IPS-20b (cell line): ENCODE data around the gene CD52.
A peak's percentile ranks its signal among the peaks of the same experiment; 100 is the strongest.
"Not testable (repeated sequence)": the region's sequence is repeated elsewhere in the genome, so short reads cannot be mapped to it uniquely, and the experiment has no call there.

Experiments
- H3K27ac ChIP-seq: one replicate; pipeline ENCODE4 v1.5.1; 2013; ENCODE audit warnings: low read length
- H3K27me3 ChIP-seq: 2 replicates; pipeline ENCODE4 v1.6.1; 2013; ENCODE audit warnings: mild to moderate bottlenecking, low read length, inconsistent platforms; ENCODE audit not compliant: insufficient read depth
- H3K36me3 ChIP-seq: 2 replicates; pipeline ENCODE4 v1.6.1; 2013; ENCODE audit warnings: low read depth, mild to moderate bottlenecking, inconsistent platforms, low read length, moderate library complexity; ENCODE audit not compliant: insufficient read depth
- H3K4me1 ChIP-seq: 2 replicates; pipeline ENCODE4 v1.6.1; 2013; ENCODE audit warnings: mild to moderate bottlenecking, control low read depth, inconsistent platforms, low read length, moderate library complexity; ENCODE audit not compliant: insufficient read depth
- H3K4me3 ChIP-seq: 2 replicates; pipeline ENCODE4 v1.5.1; 2013; ENCODE audit warnings: mild to moderate bottlenecking, low read length, inconsistent platforms
- H3K9ac ChIP-seq: 2 replicates; pipeline ENCODE4 v1.6.1; 2013; ENCODE audit warnings: low read depth, mild to moderate bottlenecking, inconsistent platforms, low read length, moderate library complexity
- H3K9me3 ChIP-seq: 2 replicates; pipeline ENCODE4 v1.6.1; 2013; ENCODE audit warnings: mild to moderate bottlenecking, low read depth, low read length, inconsistent platforms; ENCODE audit not compliant: insufficient read depth

CD52 gene

GRCh38 chr1:26286064-26286416, 31.7 kb upstream of the CD52 start:
- H3K27ac ChIP-seq: no peak overlapping the region
- no peaks in the 10 kb centered on the region for H3K36me3 ChIP-seq
- no peak overlapping the region for H3K4me3 ChIP-seq
- no peak overlapping the region for H3K9ac ChIP-seq
- H3K4me1 ChIP-seq: peaks cover 13% of the 10 kb centered on the region
- H3K27me3 ChIP-seq: no peaks in the 10 kb centered on the region
- H3K9me3 ChIP-seq: no peaks in the 10 kb centered on the region

DNA sequence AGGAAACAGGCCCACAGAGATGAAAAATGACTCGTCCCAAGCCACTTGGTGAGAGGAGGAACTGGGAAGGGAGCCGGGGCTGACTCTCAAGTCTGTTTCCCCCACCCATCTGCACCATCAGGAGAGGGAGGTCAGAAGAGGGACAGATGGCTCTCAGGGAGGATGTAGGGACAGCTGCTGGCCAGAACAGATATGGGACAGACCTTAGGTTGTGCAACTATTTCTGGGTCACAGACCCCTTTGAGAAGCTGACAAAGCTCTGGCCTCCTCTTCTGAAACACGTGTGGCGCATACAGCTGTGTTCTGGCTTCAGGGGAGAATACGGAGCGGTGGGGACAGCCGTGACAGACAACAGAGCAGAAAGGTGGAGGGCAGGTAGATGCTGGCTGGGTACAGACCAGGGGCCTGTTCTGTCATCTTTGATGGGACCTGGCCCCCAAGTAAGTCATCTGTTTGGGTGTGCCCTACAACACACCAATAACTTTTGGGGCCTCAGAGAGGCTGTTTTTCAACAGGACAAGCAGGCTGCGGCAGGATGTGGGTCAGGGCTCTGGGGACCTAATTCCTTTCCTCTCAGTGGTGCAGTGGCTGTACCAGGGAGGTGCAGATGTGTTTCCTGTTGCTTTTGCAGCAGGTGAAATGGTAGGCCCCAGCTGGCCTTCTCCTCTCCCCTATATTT, 30.6 kb upstream of the CD52 start:
- Histone ChIP-seq H3K36me3 (no peaks in the 10 kb centered on the region), H3K27ac (no peak overlapping the region), H3K9ac (no peak overlapping the region), H3K4me1 (peaks cover 9% of the 10 kb centered on the region), H3K4me3 (no peak overlapping the region), H3K9me3 (no peaks in the 10 kb centered on the region), H3K27me3 (no peaks in the 10 kb centered on the region)

DNA sequence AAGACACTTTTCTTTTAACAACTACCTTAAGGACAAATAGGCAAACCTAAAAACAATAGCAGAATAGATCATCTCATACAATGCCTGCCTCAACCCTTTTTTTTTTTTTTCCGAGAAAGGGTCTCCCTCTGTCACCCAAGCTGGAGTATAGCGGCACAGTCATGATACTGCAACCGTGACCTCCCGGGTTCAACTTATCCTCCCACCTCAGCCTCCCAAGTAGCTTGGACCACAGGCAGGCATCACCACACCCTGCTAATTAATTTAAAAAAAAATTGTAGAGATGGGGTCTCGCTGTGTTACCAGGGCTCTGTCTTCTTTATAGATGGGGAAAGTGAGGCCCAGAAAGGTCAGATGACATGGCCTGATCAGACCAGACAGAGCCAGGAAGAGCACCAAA, 29.9 kb upstream of the CD52 start:
- Histone ChIP-seq H3K9ac (no peak overlapping the region), H3K4me1 (peaks cover 9% of the 10 kb centered on the region), H3K27me3 (no peaks in the 10 kb centered on the region), H3K36me3 (no peaks in the 10 kb centered on the region), H3K9me3 (no peaks in the 10 kb centered on the region), H3K27ac (no peak overlapping the region), H3K4me3 (no peak overlapping the region)

GRCh38 chr1:26288311-26288941, 29.3 kb upstream of the CD52 start:
- peaks cover 9% of the 10 kb centered on the region for H3K4me1 ChIP-seq
- H3K9me3 ChIP-seq: no peaks in the 10 kb centered on the region
- H3K27me3 ChIP-seq: no peaks in the 10 kb centered on the region
- no peaks in the 10 kb centered on the region for H3K36me3 ChIP-seq
- H3K27ac ChIP-seq: no peak overlapping the region
- H3K4me3 ChIP-seq: no peak overlapping the region
- no peak overlapping the region for H3K9ac ChIP-seq

GRCh38 chr1:26289158-26290059, 28.3 kb upstream of the CD52 start:
- peaks cover 9% of the 10 kb centered on the region for H3K4me1 ChIP-seq
- no peaks in the 10 kb centered on the region for H3K36me3 ChIP-seq
- H3K27me3 ChIP-seq: no peaks in the 10 kb centered on the region
- no peak overlapping the region for H3K4me3 ChIP-seq
- no peak overlapping the region for H3K27ac ChIP-seq
- no peaks in the 10 kb centered on the region for H3K9me3 ChIP-seq
- H3K9ac ChIP-seq: no peak overlapping the region

DNA sequence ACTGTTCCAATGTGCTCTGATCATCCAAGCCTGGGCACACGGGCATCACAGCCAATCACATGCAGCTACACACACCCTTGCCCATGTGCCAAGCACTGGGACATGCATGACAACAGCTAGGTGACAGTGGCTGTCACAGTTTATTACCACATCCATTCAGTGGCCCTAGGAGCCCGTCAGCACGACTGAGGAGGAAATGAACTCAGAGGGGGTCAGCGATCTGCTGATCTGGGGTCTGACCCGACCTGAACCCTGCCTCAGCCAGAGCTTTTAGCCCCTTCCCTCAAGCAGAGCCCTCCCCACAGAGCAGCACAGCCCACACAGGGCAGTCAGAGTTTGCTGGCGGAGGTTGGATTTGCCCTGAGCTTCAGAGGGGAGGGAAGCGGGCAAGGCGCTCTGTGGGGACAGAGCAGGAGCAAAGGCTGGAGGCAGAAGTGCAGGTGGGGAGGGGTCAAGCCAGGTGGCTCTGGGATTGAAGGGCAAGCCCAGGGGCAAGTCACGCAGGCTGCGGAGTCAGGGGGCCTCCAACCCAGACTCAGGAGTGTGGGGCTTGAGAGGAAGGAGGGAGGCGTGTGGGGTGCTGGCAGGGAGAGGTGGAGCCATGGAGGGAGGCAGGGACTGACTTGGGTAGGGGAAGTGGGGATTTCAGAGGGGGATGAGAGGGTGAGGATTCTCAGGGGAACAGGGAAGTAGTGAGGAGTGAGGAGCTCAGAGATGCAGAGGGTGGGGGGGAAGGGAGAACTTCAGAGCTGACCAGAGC, 27.5 kb upstream of the CD52 start:
- Histone ChIP-seq H3K9ac (no peak overlapping the region), H3K27ac (no peak overlapping the region), H3K4me3 (no peak overlapping the region), H3K4me1 (peaks cover 5% of the 10 kb centered on the region; the same call in 1 of the 2 replicates), H3K9me3 (no peaks in the 10 kb centered on the region), H3K27me3 (no peaks in the 10 kb centered on the region), H3K36me3 (no peaks in the 10 kb centered on the region)

GRCh38 chr1:26290882-26291261, 26.9 kb upstream of the CD52 start:
- 0 out of 2 replicates have a peak overlapping the region, but pooled peaks have one; percentile 45 for H3K9ac ChIP-seq
- H3K27me3 ChIP-seq: no peaks in the 10 kb centered on the region
- H3K4me3 ChIP-seq: no peak overlapping the region
- no peaks in the 10 kb centered on the region for H3K9me3 ChIP-seq
- no peaks in the 10 kb centered on the region for H3K36me3 ChIP-seq
- peak overlapping the region; percentile 46 for H3K27ac ChIP-seq
- peaks cover 4% of the 10 kb centered on the region; the same call in 1 of the 2 replicates for H3K4me1 ChIP-seq

DNA sequence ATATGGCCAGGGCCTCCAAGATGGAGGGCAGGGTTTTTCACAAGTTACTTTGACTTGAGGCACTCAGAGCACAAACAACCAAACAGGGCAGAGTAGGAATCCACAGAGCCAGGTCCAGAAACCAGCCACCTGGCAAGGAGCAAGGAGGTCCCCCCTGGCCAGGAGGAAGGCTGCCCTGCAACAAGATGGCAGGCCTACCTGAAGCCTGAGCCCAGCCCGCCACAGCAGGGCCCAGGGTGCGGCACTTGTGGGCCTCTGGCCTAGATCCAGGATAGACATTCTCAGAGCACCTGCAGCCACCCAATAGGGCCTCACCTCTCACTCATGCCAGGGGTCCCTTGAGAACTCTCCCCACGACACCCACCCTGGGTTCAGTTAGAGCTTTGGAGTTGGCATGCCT, 26.3 kb upstream of the CD52 start:
- Histone ChIP-seq H3K9ac (0 out of 2 replicates have a peak overlapping the region, but pooled peaks have one; percentile 45), H3K4me1 (peaks cover 4% of the 10 kb centered on the region; the same call in 1 of the 2 replicates), H3K36me3 (no peaks in the 10 kb centered on the region), H3K4me3 (no peak overlapping the region), H3K9me3 (no peaks in the 10 kb centered on the region), H3K27me3 (no peaks in the 10 kb centered on the region), H3K27ac (peak overlapping the region; percentile 46)

- no peaks in the 10 kb centered on the region for H3K9me3 ChIP-seq
- no peaks in the 10 kb centered on the region for H3K36me3 ChIP-seq
- no peak overlapping the region for H3K4me3 ChIP-seq
- H3K27ac ChIP-seq: no peak overlapping the region
- no peaks in the 10 kb centered on the region for H3K27me3 ChIP-seq
- H3K4me1 ChIP-seq: peaks cover 4% of the 10 kb centered on the region; the same call in 1 of the 2 replicates
- H3K9ac ChIP-seq: no peak overlapping the region
Measured at GRCh38 chr1:26291939-26292338, 25.8 kb upstream of the CD52 start.

DNA sequence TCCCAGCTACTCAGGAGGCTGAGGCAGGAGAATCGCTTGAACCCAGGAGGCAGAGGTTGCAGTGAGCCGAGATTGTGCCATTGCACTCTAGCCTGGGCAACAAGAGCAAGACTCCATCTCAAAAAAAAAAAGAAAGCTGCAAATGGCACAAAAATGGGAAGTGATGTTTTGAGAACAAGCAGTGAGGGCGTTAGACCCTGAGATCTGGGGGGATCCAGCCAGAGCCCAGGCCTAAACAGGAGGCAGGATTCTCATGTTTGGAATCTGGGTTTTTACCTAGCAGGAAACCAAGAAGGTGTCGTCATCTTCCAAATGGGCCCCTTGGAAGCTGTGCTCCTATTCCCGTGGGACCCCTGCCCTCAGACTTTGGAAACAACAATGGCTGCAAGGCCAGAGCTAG, 25.0 kb upstream of the CD52 start:
- not testable (repeated sequence) for H3K4me3 ChIP-seq, H3K4me1 ChIP-seq, H3K9me3 ChIP-seq, H3K36me3 ChIP-seq, H3K9ac ChIP-seq, H3K27me3 ChIP-seq, H3K27ac ChIP-seq

GRCh38 chr1:26293911-26294463, 23.8 kb upstream of the CD52 start:
- Histone ChIP-seq H3K4me1 (peaks cover 4% of the 10 kb centered on the region; the same call in 1 of the 2 replicates), H3K9ac (no peak overlapping the region), H3K9me3 (no peaks in the 10 kb centered on the region), H3K27ac (no peak overlapping the region), H3K36me3 (no peaks in the 10 kb centered on the region), H3K4me3 (no peak overlapping the region), H3K27me3 (no peaks in the 10 kb centered on the region)
